GM12878 (cell line): ENCODE results near the gene AP3M1. TPM values are rescaled to one million over a fixed set of nuclear protein-coding genes. Genes with fewer than 3 reads are reported as not detected.

Experiments used
- ATAC-seq: fragments of 200-7000 bp; cut with Tn5 transposase; 3 replicates; pipeline ENCODE4 v1.9.1; 2020; ENCODE audit warnings: mild to moderate bottlenecking, moderate library complexity
- BruUV-seq: library from RNA; stranded (reverse); fragments of 400-500 nt; replicated peaks from 2 replicates; lab custom pipeline; 2021; lab: Mats Ljungman, UMichigan
- CTCF ChIA-PET: fragments of 300-600 bp; sonication (Branson Sonifier 250); formaldehyde crosslinking; extraction: SDS; loops from one replicate; lab custom pipeline; 2021; ENCODE audit warnings: inconsistent platforms; lab: Yijun Ruan, JAX
- POLR2A ChIA-PET: fragments of 350-600 bp; formaldehyde crosslinking; extraction: SDS; loops from one replicate; lab custom pipeline; 2021; ENCODE audit warnings: inconsistent platforms; lab: Charles Lee
- RAD21 ChIA-PET: fragments of 300-600 bp; sonication (Branson Sonifier 250); formaldehyde crosslinking; loops from one replicate; lab custom pipeline; 2023; ENCODE audit warnings: antibody characterized with exemption; ENCODE audit not compliant: unreplicated experiment; lab: Charles Lee
- SMC1A ChIA-PET: fragments of 300-600 bp; sonication (Branson Sonifier 250); formaldehyde crosslinking; loops from one replicate; lab custom pipeline; 2023; ENCODE audit not compliant: unreplicated experiment, uncharacterized antibody; lab: Charles Lee
- DNase-seq: peaks from one replicate; pipeline ENCODE4 v3.0.0-alpha.2; 2011; ENCODE audit warnings: low read depth, low spot score
- FAIRE-seq: peaks from 3 replicates; lab custom pipeline; 2011; peaks lifted over from hg19 to GRCh38; lab: Jason Lieb, UNC
- H2AFZ ChIP-seq: 2 replicates; pipeline ENCODE4 v1.6.0; 2011; ENCODE audit warnings: low read depth, low read length, control low read depth; ENCODE audit not compliant: control insufficient read depth
- H3K27ac ChIP-seq: 2 replicates; pipeline ENCODE4 v1.5.1; 2011; ENCODE audit warnings: control low read depth; ENCODE audit not compliant: control insufficient read depth, insufficient read depth
- H3K27me3 ChIP-seq, 2 experiments: replicated peaks in 1 of 2; 2 replicates each; pipeline versions ENCODE4 v1.6.0 to v1.6.1; 2011; ENCODE audit warnings: low read length in 1 of 2; ENCODE audit not compliant: control insufficient read depth in 2 of 2, insufficient read depth in 2 of 2
- H3K36me3 ChIP-seq, 2 experiments: 2 replicates each; pipeline ENCODE4 v1.5.1; 2011; ENCODE audit warnings: low read length in 1 of 2; ENCODE audit not compliant: control insufficient read depth in 2 of 2, insufficient read depth in 2 of 2
- H3K4me1 ChIP-seq: 2 replicates; pipeline ENCODE4 v1.6.1; 2011; ENCODE audit warnings: mild to moderate bottlenecking, low read length, moderate library complexity, mixed read lengths; ENCODE audit not compliant: control insufficient read depth, insufficient read depth
- H3K4me2 ChIP-seq: 2 replicates; pipeline ENCODE4 v1.6.0; 2011; ENCODE audit warnings: control low read depth; ENCODE audit not compliant: control insufficient read depth, insufficient read depth
- H3K4me3 ChIP-seq: fragments of 200-600 bp; sonication (generic); 2 replicates; pipeline ENCODE4 v1.5.1; 2016
- H3K79me2 ChIP-seq: 2 replicates; pipeline ENCODE4 v1.6.0; 2011; ENCODE audit warnings: low read length; ENCODE audit not compliant: control insufficient read depth, insufficient read depth
- H3K9ac ChIP-seq: 2 replicates; pipeline ENCODE4 v1.8.0; 2011; ENCODE audit warnings: low read length, control low read depth, mixed read lengths; ENCODE audit not compliant: control insufficient read depth, insufficient read depth
- H3K9me3 ChIP-seq: replicated peaks from 3 replicates; pipeline ENCODE4 v1.5.1; 2011; ENCODE audit warnings: mild to moderate bottlenecking, low read length; ENCODE audit not compliant: control insufficient read depth, insufficient read depth
- H4K20me1 ChIP-seq: 2 replicates; pipeline ENCODE4 v1.6.0; 2011; ENCODE audit not compliant: control insufficient read depth, insufficient read depth
- CHD1 ChIP-seq: IDR thresholded peaks from 2 replicates; pipeline ENCODE4 v1.6.1; 2012; ENCODE audit warnings: low read depth, low read length, improper control_type of control experiment
- CHD4 ChIP-seq: fragments of 200-600 bp; sonication (generic); IDR thresholded peaks from 2 replicates; pipeline ENCODE4 v1.6.1; 2016; ENCODE audit warnings: mild to moderate bottlenecking
- CUX1 ChIP-seq: IDR thresholded peaks from 2 replicates; pipeline ENCODE4 v1.6.1; 2012; ENCODE audit warnings: improper control_type of control experiment, low read depth, low read length; ENCODE audit not compliant: insufficient replicate concordance
- ETV6 ChIP-seq, 2 experiments: fragments of 450-650 bp in 1 of 2; IDR thresholded peaks in 1 of 2; conservative IDR thresholded peaks in 1 of 2; 2 replicates each; pipeline ENCODE4 v1.6.1; 2014; ENCODE audit warnings: antibody characterized with exemption in 1 of 2, borderline replicate concordance in 1 of 2, low read depth in 1 of 2, mild to moderate bottlenecking in 1 of 2, moderate library complexity in 1 of 2
- FOS ChIP-seq: IDR thresholded peaks from 3 replicates; pipeline ENCODE4 v1.6.1; 2011; ENCODE audit warnings: borderline replicate concordance; ENCODE audit not compliant: insufficient read length; ENCODE audit errors: extremely low read depth
- IRF5 ChIP-seq: fragments of 450-650 bp; IDR thresholded peaks from 2 replicates; pipeline ENCODE4 v1.6.1; 2017; ENCODE audit warnings: borderline replicate concordance
- KDM1A ChIP-seq: fragments of 200-600 bp; sonication (generic); IDR thresholded peaks from 2 replicates; pipeline ENCODE4 v1.6.1; 2016; ENCODE audit warnings: borderline replicate concordance
- PAX8 ChIP-seq: fragments of 450-650 bp; IDR thresholded peaks from 2 replicates; pipeline ENCODE4 v1.6.1; 2017; ENCODE audit warnings: mild to moderate bottlenecking, moderate library complexity
- RAD51 ChIP-seq: fragments of 450-650 bp; IDR thresholded peaks from 2 replicates; pipeline ENCODE4 v1.6.1; 2016; ENCODE audit warnings: moderate library complexity, mild to moderate bottlenecking, inconsistent platforms
- SMAD1 ChIP-seq: fragments of 450-650 bp; IDR thresholded peaks from 2 replicates; pipeline ENCODE4 v1.6.1; 2018; ENCODE audit warnings: mild to moderate bottlenecking, low read depth; ENCODE audit not compliant: partially characterized antibody
- SREBF1 ChIP-seq: IDR thresholded peaks from 2 replicates; pipeline ENCODE4 v1.6.1; 2012; ENCODE audit warnings: mild to moderate bottlenecking, low read length
- SUZ12 ChIP-seq: fragments of 200-600 bp; sonication (generic); IDR thresholded peaks from one replicate; pipeline ENCODE4 v1.6.1; 2018; ENCODE audit warnings: antibody characterized with exemption, mild to moderate bottlenecking; ENCODE audit not compliant: unreplicated experiment
- TCF12 ChIP-seq: IDR thresholded peaks from 2 replicates; pipeline ENCODE4 v1.6.1; 2011; ENCODE audit warnings: low read depth, mild to moderate bottlenecking, low read length
- ZNF217 ChIP-seq: fragments of 450-650 bp; IDR thresholded peaks from 2 replicates; pipeline ENCODE4 v1.6.1; 2017; ENCODE audit warnings: antibody characterized with exemption, mild to moderate bottlenecking
- WGBS: methylation state at CpG from one replicate; pipeline ENCODE4 v1.1.6; 2016; ENCODE audit warnings: low lambda C conversion rate; ENCODE audit not compliant: insufficient replicate concordance, insufficient coverage; ENCODE audit errors: missing lambda C conversion rate; 5-methylcytosine and 5-hydroxymethylcytosine counted together
- in situ Hi-C: fragments of 300-500 bp; cut with MboI; formaldehyde crosslinking; loops from 9 replicates; pipeline ENCODE4 v1.14.3; 2018; ENCODE audit warnings: mixed read lengths
- intact Hi-C: fragments of 100-400 bp; cut with micrococcal nuclease; formaldehyde crosslinking; loops from one replicate; pipeline ENCODE4 v1.14.2; 2022; ENCODE audit not compliant: unreplicated experiment
- polyA plus RNA-seq, 11 experiments: library from polyadenylated mRNA; depleted of rRNA in 4 of 11; unstranded in 6 of 11; stranded (reverse) in 5 of 11; fragments of >200 nt; fragmentation: Nextera tagmentation in 4 of 11; fragmentation: Illumina TruSeq in 1 of 11; extraction: Ambion mirVana in 4 of 11; extraction: Trizol in 1 of 11; gene quantifications; 1 replicate in 1 of 11; 2 replicates in 10 of 11; pipeline versions ENCODE4 v1.2.1 to v1.2.3, GENCODE V29; 2011 to 2016; ENCODE audit warnings: inconsistent platforms in 2 of 11, missing spikeins in 2 of 11, low read depth in 1 of 11
- total RNA-seq, 4 experiments: library from RNA; depleted of rRNA in 3 of 4; stranded (reverse); fragments of >200 nt in 3 of 4; fragmentation: Illumina TruSeq in 1 of 4; extraction: Trizol in 1 of 4; gene quantifications; 2 replicates each; pipeline versions ENCODE4 v1.2.1 to v1.2.3, GENCODE V29; 2013 to 2021

Gene AP3M1
- total and polyA plus RNA-seq, 10 of the 15 experiments (the other 5 are each of a cell fraction or from before 2014, with no cell fraction given), result 22.1 to 83.4 (median 47.7) TPM

GRCh38 chr10:74099836-74100235 lies 50.8 kb downstream of the AP3M1 start:
- no peaks in the 10 kb centered on the region for H3K27me3 ChIP-seq
- no peaks in the 10 kb centered on the region for H3K79me2 ChIP-seq
- DNase-seq (no peak), ATAC-seq (no peak), FAIRE-seq (no peak)
- H3K4me3 ChIP-seq, result no peak overlapping the region
- SMC1A ChIA-PET, result interaction anchor here (0.5 to 2.2 kb wide), 11 partner anchors 18 to 273 kb away, joined by 3 to 9 read pairs (median 3); no protein-coding TSS in a partner anchor
- intact Hi-C loops (loop anchor here (5.0 kb wide), 1 partner anchor 143 kb away; no protein-coding TSS in a partner anchor), in situ Hi-C loops (loop anchor here (25.0 kb wide), 1 partner anchor 213 kb away; no protein-coding TSS in a partner anchor)
- no peaks in the 10 kb centered on the region for H4K20me1 ChIP-seq
- no peak overlapping the region for H3K9ac ChIP-seq
- no peak overlapping the region for H2AFZ ChIP-seq
- RAD21 ChIA-PET, result interaction anchor here (1.1 to 1.2 kb wide), 2 partner anchors 10 to 217 kb away, joined by 3 read pairs; no protein-coding TSS in a partner anchor
- WGBS, result 96% methylated on average over 3 of the region's 3 CpGs
- peaks cover 0 to 10% of the 10 kb centered on the region in 2 experiments; a peak in 1 of 4 replicates for H3K36me3 ChIP-seq
- POLR2A ChIA-PET, result interaction anchor here (1.3 kb wide), 1 partner anchor 22 kb away, joined by 3 read pairs; no protein-coding TSS in a partner anchor
- CTCF ChIA-PET, result interaction anchor here (1.0 to 13.9 kb wide), 9 partner anchors 9 to 220 kb away, joined by 3 to 185 read pairs (median 4); no protein-coding TSS in a partner anchor
- H3K9me3 ChIP-seq, result no peaks in the 10 kb centered on the region
- BruUV-seq, result no TSS peak
- H3K4me1 ChIP-seq, result peaks cover 8% of the 10 kb centered on the region
- no peak overlapping the region for H3K27ac ChIP-seq
- no peak overlapping the region for H3K4me2 ChIP-seq
- TF ChIP-seq ZNF217 (no peak), SUZ12 (no peak), ETV6 (conservative IDR thresholded peaks at IDR 0.05 in 1 of 2, IDR thresholded peaks at IDR 0.05 in 1 of 2; ENCODE audit: borderline replicate concordance in 1 of 2, low read depth in 1 of 2) (no peak), CHD1 (no peak), CHD4 (no peak), KDM1A (no peak), RAD51 (no peak), CUX1 (no peak), IRF5 (no peak), TCF12 (no peak), SMAD1 (no peak), FOS (no peak), PAX8 (no peak), SREBF1 (no peak)
